ENCODE measurements around the gene HCN3. TPM values are rescaled to one million over a fixed set of nuclear protein-coding genes. Genes with fewer than 3 reads are reported as not detected.
A peak's percentile ranks its signal among the peaks of the same experiment; 100 is the strongest.

The HCN3 gene
- total RNA-seq, 1 experiment from 2014 or later, result 7.3 TPM

- ATAC-seq (peak; percentile 31), DNase-seq (ENCODE audit: low spot score) (peak; percentile 90)
- peak within 1 kb of the TSS; percentile 84 for H3K4me3 Mint-ChIP-seq
- ChIA-PET CTCF (interaction anchor here (0.7 to 9.9 kb wide), 17 partner anchors 12 to 240 kb away, joined by 3 to 204 read pairs (median 4); partner anchors contain the start of genes CLK2, ENTREP3, FDPS and HCN3), POLR2A (interaction anchor here (0.7 to 1.9 kb wide), 4 partner anchors 13 to 69 kb away, joined by 3 to 9 read pairs (median 5); partner anchors contain the start of genes CLK2 and FDPS)
- H3K4me1 Mint-ChIP-seq, result peaks cover 38% of the 10 kb centered on the region
- peaks cover 6% of the 10 kb centered on the region for H3K27me3 Mint-ChIP-seq (ENCODE audit: low read depth)
- H3K36me3 Mint-ChIP-seq, result peaks cover 17% of the 10 kb centered on the region
- H3K27ac Mint-ChIP-seq, result peak within 1 kb of the TSS; percentile 66
- no peaks in the 10 kb centered on the region for H3K9me3 Mint-ChIP-seq
- TF ChIP-seq ZNF671 (CRISPR knock-in tag; IDR thresholded peaks at IDR 0.05) (0 out of 2 replicates have a peak, but pooled peaks have one; percentile 76), SP1 (CRISPR knock-in tag; conservative IDR thresholded peaks at IDR 0.05) (peak; percentile 82), TEAD4 (CRISPR knock-in tag; IDR thresholded peaks at IDR 0.05) (no peak), EMX1 (CRISPR knock-in tag; IDR thresholded peaks at IDR 0.05) (peak; percentile 83; the same call in 1 of the 2 replicates), FOXP1 (CRISPR knock-in tag; IDR thresholded peaks at IDR 0.05; ENCODE audit: borderline replicate concordance) (peak; percentile 70), ZBTB21 (CRISPR knock-in tag; IDR thresholded peaks at IDR 0.05; ENCODE audit: borderline replicate concordance) (no peak), HMGXB4 (CRISPR knock-in tag; IDR thresholded peaks at IDR 0.05) (no peak), ETV6 (CRISPR knock-in tag; IDR thresholded peaks at IDR 0.05) (peak; percentile 87), NFATC4 (CRISPR knock-in tag; IDR thresholded peaks at IDR 0.05) (peak; percentile 85; the same call in 1 of the 2 replicates), IRF2 (CRISPR knock-in tag; IDR thresholded peaks at IDR 0.05; ENCODE audit: borderline replicate concordance, low read depth) (no peak), ZNF416 (CRISPR knock-in tag; IDR thresholded peaks at IDR 0.05) (peak; percentile 70; the same call in 1 of the 2 replicates), JUN (CRISPR knock-in tag; IDR thresholded peaks at IDR 0.05) (no peak), GABPB1 (CRISPR knock-in tag; IDR thresholded peaks at IDR 0.05) (no peak), ZNF281 (CRISPR knock-in tag; IDR thresholded peaks at IDR 0.05) (0 out of 2 replicates have a peak, but pooled peaks have one; percentile 56), FOXK1 (CRISPR knock-in tag; IDR thresholded peaks at IDR 0.05) (peak; percentile 42)
- TF ChIP-seq, protein P1, sequence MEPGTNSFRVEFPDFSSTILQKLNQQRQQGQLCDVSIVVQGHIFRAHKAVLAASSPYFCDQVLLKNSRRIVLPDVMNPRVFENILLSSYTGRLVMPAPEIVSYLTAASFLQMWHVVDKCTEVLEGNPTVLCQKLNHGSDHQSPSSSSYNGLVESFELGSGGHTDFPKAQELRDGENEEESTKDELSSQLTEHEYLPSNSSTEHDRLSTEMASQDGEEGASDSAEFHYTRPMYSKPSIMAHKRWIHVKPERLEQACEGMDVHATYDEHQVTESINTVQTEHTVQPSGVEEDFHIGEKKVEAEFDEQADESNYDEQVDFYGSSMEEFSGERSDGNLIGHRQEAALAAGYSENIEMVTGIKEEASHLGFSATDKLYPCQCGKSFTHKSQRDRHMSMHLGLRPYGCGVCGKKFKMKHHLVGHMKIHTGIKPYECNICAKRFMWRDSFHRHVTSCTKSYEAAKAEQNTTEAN (CRISPR knock-in tag; IDR thresholded peaks at IDR 0.05), result peak; percentile 58; the same call in 1 of the 2 replicates
- TF ChIP-seq, protein P2, sequence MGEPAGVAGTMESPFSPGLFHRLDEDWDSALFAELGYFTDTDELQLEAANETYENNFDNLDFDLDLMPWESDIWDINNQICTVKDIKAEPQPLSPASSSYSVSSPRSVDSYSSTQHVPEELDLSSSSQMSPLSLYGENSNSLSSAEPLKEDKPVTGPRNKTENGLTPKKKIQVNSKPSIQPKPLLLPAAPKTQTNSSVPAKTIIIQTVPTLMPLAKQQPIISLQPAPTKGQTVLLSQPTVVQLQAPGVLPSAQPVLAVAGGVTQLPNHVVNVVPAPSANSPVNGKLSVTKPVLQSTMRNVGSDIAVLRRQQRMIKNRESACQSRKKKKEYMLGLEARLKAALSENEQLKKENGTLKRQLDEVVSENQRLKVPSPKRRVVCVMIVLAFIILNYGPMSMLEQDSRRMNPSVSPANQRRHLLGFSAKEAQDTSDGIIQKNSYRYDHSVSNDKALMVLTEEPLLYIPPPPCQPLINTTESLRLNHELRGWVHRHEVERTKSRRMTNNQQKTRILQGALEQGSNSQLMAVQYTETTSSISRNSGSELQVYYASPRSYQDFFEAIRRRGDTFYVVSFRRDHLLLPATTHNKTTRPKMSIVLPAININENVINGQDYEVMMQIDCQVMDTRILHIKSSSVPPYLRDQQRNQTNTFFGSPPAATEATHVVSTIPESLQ (CRISPR knock-in tag; IDR thresholded peaks at IDR 0.05), result no peak
- TF ChIP-seq, protein P3, sequence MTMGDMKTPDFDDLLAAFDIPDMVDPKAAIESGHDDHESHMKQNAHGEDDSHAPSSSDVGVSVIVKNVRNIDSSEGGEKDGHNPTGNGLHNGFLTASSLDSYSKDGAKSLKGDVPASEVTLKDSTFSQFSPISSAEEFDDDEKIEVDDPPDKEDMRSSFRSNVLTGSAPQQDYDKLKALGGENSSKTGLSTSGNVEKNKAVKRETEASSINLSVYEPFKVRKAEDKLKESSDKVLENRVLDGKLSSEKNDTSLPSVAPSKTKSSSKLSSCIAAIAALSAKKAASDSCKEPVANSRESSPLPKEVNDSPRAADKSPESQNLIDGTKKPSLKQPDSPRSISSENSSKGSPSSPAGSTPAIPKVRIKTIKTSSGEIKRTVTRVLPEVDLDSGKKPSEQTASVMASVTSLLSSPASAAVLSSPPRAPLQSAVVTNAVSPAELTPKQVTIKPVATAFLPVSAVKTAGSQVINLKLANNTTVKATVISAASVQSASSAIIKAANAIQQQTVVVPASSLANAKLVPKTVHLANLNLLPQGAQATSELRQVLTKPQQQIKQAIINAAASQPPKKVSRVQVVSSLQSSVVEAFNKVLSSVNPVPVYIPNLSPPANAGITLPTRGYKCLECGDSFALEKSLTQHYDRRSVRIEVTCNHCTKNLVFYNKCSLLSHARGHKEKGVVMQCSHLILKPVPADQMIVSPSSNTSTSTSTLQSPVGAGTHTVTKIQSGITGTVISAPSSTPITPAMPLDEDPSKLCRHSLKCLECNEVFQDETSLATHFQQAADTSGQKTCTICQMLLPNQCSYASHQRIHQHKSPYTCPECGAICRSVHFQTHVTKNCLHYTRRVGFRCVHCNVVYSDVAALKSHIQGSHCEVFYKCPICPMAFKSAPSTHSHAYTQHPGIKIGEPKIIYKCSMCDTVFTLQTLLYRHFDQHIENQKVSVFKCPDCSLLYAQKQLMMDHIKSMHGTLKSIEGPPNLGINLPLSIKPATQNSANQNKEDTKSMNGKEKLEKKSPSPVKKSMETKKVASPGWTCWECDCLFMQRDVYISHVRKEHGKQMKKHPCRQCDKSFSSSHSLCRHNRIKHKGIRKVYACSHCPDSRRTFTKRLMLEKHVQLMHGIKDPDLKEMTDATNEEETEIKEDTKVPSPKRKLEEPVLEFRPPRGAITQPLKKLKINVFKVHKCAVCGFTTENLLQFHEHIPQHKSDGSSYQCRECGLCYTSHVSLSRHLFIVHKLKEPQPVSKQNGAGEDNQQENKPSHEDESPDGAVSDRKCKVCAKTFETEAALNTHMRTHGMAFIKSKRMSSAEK (CRISPR knock-in tag; IDR thresholded peaks at IDR 0.05; ENCODE audit: borderline replicate concordance), result 0 out of 2 replicates have a peak, but pooled peaks have one; percentile 17
- TF ChIP-seq, protein P4, sequence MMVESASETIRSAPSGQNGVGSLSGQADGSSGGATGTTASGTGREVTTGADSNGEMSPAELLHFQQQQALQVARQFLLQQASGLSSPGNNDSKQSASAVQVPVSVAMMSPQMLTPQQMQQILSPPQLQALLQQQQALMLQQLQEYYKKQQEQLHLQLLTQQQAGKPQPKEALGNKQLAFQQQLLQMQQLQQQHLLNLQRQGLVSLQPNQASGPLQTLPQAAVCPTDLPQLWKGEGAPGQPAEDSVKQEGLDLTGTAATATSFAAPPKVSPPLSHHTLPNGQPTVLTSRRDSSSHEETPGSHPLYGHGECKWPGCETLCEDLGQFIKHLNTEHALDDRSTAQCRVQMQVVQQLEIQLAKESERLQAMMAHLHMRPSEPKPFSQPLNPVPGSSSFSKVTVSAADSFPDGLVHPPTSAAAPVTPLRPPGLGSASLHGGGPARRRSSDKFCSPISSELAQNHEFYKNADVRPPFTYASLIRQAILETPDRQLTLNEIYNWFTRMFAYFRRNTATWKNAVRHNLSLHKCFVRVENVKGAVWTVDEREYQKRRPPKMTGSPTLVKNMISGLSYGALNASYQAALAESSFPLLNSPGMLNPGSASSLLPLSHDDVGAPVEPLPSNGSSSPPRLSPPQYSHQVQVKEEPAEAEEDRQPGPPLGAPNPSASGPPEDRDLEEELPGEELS (CRISPR knock-in tag; IDR thresholded peaks at IDR 0.05), result peak; percentile 59; the same call in 1 of the 2 replicates
Measured at GRCh38 chr1:155320661-155321617, 43.7 kb downstream of the HCN3 start, which contains the start of gene RUSC1. TSS of gene RUSC1 (plus strand) at chr1:155320894. CDS start at chr1:155321774, 880 bp downstream.
